Testis (tissue), 3 donors: ENCODE data around the gene CELSR2. TPM values are rescaled to one million over a fixed set of nuclear protein-coding genes. Genes with fewer than 3 reads are reported as not detected.

Source experiments
- DNase-seq: peaks from one replicate; pipeline ENCODE4 v3.0.0-alpha.2; 2019
- H3K27ac ChIP-seq, 2 donors: fragments of 200-600 bp; sonication (generic); one replicate each; pipeline ENCODE4 v1.5.1; 2019
- H3K27me3 ChIP-seq: fragments of 200-600 bp; sonication (generic); one replicate; pipeline ENCODE4 v1.5.1; 2019
- H3K36me3 ChIP-seq: fragments of 200-600 bp; sonication (generic); one replicate; pipeline ENCODE4 v1.5.1; 2017; ENCODE audit warnings: low read depth; ENCODE audit errors: missing control alignments
- H3K4me1 ChIP-seq: fragments of 200-600 bp; sonication (generic); one replicate; pipeline ENCODE4 v1.5.1; 2019
- H3K4me3 ChIP-seq, 2 donors: fragments of 200-600 bp; sonication (generic); one replicate each; pipeline ENCODE4 v1.5.1; 2017 to 2019
- H3K9me3 ChIP-seq: fragments of 200-600 bp; sonication (generic); one replicate; pipeline ENCODE4 v1.5.1; 2017
- CTCF ChIP-seq, 3 experiments: fragments of 450-650 bp in 2 of 3; fragments of 200-600 bp in 1 of 3; sonication (generic) in 1 of 3; IDR thresholded peaks; one replicate each; pipeline ENCODE4 v1.5.1; 2016 to 2019; ENCODE audit warnings: antibody characterized with exemption in 3 of 3, mild to moderate bottlenecking in 2 of 3, moderate library complexity in 1 of 3
- POLR2A ChIP-seq: fragments of 450-650 bp; IDR thresholded peaks from one replicate; pipeline ENCODE4 v1.6.1; 2017; ENCODE audit warnings: antibody characterized with exemption, mild to moderate bottlenecking, moderate library complexity
- WGBS, 2 donors: methylation state at CpG; one replicate each; pipeline ENCODE4 v1.1.5; 2018; 5-methylcytosine and 5-hydroxymethylcytosine counted together
- intact Hi-C: fragments of 100-400 bp; cut with DNase I; formaldehyde crosslinking; loops from one replicate; pipeline ENCODE4 v1.15.1; 2023; ENCODE audit warnings: low total_unique reads
- polyA plus RNA-seq: library from polyadenylated mRNA; stranded (reverse); fragments of 350-450 nt; fragmentation: Illumina TruSeq; extraction: RNeasy Lipid Tissue Mini Kit (QIAGEN cat#74804); gene quantifications from one replicate; pipeline ENCODE4 v1.2.3, GENCODE V29; 2014; ENCODE audit warnings: low read depth, low replicate concordance; ENCODE audit not compliant: insufficient read depth
- total RNA-seq, 2 donors: library from RNA; depleted of rRNA; stranded (reverse); fragments of >200 nt; gene quantifications; one replicate each; pipeline ENCODE4 v1.2.3, GENCODE V29; 2016

The CELSR2 gene
- total and polyA plus RNA-seq, 3 donors from 2014 or later = 59.6 to 140 (median 107) TPM

GRCh38 chr1:109290998-109291397 is 41.7 kb downstream of the CELSR2 start:
- TF ChIP-seq POLR2A (no peak), CTCF (IDR thresholded peaks at IDR 0.05) (no peak)
- Histone ChIP-seq H3K27ac (no peak overlapping the region), H3K9me3 (no peaks in the 10 kb centered on the region), H3K4me1 (no peaks in the 10 kb centered on the region), H3K27me3 (no peaks in the 10 kb centered on the region), H3K36me3 (no peaks in the 10 kb centered on the region), H3K4me3 (no peak overlapping the region)
- WGBS, 2 donors = 74 to 76% methylated on average over 6 of the region's 6 CpGs
- intact Hi-C loops = loop anchor here (5.0 kb wide), 1 partner anchor 1754 kb away; no protein-coding TSS in a partner anchor
- no peak for DNase-seq

GRCh38 chr1:109292364-109292763 is 43.0 kb downstream of the CELSR2 start:
- intact Hi-C loops = loop anchor here (5.0 kb wide), 1 partner anchor 1755 kb away; no protein-coding TSS in a partner anchor
- Histone ChIP-seq H3K36me3 (no peaks in the 10 kb centered on the region), H3K27ac (no peak overlapping the region), H3K4me1 (peaks cover 2% of the 10 kb centered on the region), H3K27me3 (no peaks in the 10 kb centered on the region), H3K9me3 (no peaks in the 10 kb centered on the region), H3K4me3 (no peak overlapping the region)
- 79 to 81% methylated on average over 8 to 9 of the region's 9 CpGs for WGBS, 2 donors
- TF ChIP-seq POLR2A (no peak), CTCF (IDR thresholded peaks at IDR 0.05) (no peak)
- no peak for DNase-seq

GRCh38 chr1:109293026-109293425 is 43.7 kb downstream of the CELSR2 start:
- Histone ChIP-seq H3K4me1 (peaks cover 9% of the 10 kb centered on the region), H3K4me3 (no peak overlapping the region), H3K27me3 (no peaks in the 10 kb centered on the region), H3K36me3 (no peaks in the 10 kb centered on the region), H3K27ac (no peak overlapping the region), H3K9me3 (no peaks in the 10 kb centered on the region)
- no peak for DNase-seq
- intact Hi-C loops = loop anchor here (5.0 kb wide), 1 partner anchor 1756 kb away; no protein-coding TSS in a partner anchor
- 83 to 88% methylated on average over 2 of the region's 2 CpGs for WGBS, 2 donors
- TF ChIP-seq POLR2A (no peak), CTCF (IDR thresholded peaks at IDR 0.05) (no peak)

- H3K36me3 ChIP-seq = no peaks in the 10 kb centered on the region
- H3K9me3 ChIP-seq = no peaks in the 10 kb centered on the region
- H3K4me3 ChIP-seq = no peak overlapping the region
- H3K4me1 ChIP-seq = peaks cover 24% of the 10 kb centered on the region
- no peak overlapping the region for H3K27ac ChIP-seq
- intact Hi-C loops = loop anchor here (5.0 kb wide), 1 partner anchor 1757 kb away; no protein-coding TSS in a partner anchor
- no peak for DNase-seq
- WGBS, 2 donors = 90% methylated on average over 4 of the region's 4 CpGs
- TF ChIP-seq CTCF (IDR thresholded peaks at IDR 0.05) (no peak), POLR2A (no peak)
- H3K27me3 ChIP-seq = no peaks in the 10 kb centered on the region
Observed at GRCh38 chr1:109294481-109294880, 45.1 kb downstream of the CELSR2 start.

GRCh38 chr1:109295712-109296415 is 46.5 kb downstream of the CELSR2 start:
- no peak for DNase-seq
- Histone ChIP-seq H3K9me3 (no peaks in the 10 kb centered on the region), H3K27ac (no peak overlapping the region), H3K36me3 (no peaks in the 10 kb centered on the region), H3K4me3 (no peak overlapping the region), H3K4me1 (peaks cover 37% of the 10 kb centered on the region), H3K27me3 (no peaks in the 10 kb centered on the region)
- WGBS, 2 donors = 80 to 84% methylated on average over 12 of the region's 12 CpGs
- intact Hi-C loops = no loop called here
- TF ChIP-seq POLR2A (no peak), CTCF (IDR thresholded peaks at IDR 0.05) (no peak)
